ENCODE results near the gene RELL2. TPM values are rescaled to one million over a fixed set of nuclear protein-coding genes. Genes with fewer than 3 reads are reported as not detected.
"Not testable (repeated sequence)": the region's sequence is repeated elsewhere in the genome, so short reads cannot be mapped to it uniquely, and the experiment has no call there.

Gene RELL2
- total and polyA plus RNA-seq, 4 donors = 7.3 to 37.3 (median 27.5) TPM

DNA sequence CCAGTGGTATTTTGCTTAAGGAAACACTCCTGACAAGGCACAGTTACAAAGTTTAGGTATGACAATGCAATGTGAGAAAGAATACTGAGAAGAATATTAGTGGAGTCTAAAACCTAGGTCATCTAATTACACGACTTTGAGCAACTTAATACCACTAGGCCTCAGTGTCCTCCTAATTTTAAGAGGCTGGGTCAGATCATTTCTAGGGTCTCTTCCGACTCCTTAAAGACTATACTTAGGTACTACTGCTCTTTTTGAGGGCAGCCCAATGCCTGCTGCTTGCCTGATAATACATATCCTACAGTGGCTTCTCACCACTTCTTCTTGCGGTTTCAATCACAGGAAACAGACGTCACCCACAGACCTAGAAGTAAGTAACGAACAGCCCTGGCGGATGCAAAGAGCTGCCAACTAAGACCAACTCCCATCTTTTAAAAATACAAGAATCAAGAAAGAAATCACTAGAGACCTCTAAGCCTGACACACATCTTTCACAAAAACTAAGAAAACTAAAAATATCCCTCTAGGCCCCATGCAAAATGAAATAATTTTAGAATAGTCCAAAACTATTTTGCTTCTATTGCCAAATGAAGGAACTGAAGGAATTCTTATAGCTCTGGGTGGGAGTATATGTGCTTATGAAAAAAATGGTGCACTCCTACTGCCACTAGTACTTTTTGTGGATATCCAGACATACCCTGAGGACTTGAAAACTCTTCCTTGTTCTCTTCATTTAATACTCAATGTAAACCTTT lies 31.1 kb upstream of the RELL2 start:
- no peak overlapping the region for H3K27ac ChIP-seq (ENCODE audit: low read depth, low read length)
- H3K27me3 ChIP-seq (ENCODE audit: control insufficient read depth, insufficient read depth, low read length) = no peaks in the 10 kb centered on the region
- H3K36me3 ChIP-seq (ENCODE audit: control insufficient read depth, insufficient read depth, low read length) = no peaks in the 10 kb centered on the region
- no peak overlapping the region for H3K4me3 ChIP-seq (ENCODE audit: low read depth, low read length)
- peak in 1 of 6 donors; percentile 17 for DNase-seq (ENCODE audit: low read depth in 4 of 6, low spot score in 6 of 6)
- no peaks in the 10 kb centered on the region for H3K4me1 ChIP-seq (ENCODE audit: control insufficient read depth, insufficient read depth, low read length)
- H3K9me3 ChIP-seq (ENCODE audit: control insufficient read depth, insufficient read depth, low read length) = no peaks in the 10 kb centered on the region
- WGBS (ENCODE audit: insufficient coverage) = 93% methylated on average over 6 of the region's 6 CpGs

DNA sequence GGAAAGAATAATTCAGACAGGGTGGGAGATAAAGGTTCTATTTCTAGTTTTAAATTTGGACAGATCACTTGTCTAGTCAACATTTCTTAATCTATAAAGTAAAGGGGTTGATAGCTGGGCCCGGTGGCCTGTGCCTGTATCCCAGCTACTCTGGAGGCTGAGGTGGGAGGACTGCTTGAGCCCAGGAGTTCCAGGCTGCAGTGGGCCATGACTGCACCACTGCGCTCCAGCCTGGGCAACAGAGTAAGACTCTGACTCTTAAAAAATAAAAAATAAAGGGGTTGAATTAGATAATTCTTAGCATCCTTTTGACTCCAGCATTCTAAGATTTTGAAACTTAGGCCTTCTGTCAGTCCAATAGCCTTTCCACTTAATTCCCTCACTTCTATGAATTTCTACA lies 28.8 kb upstream of the RELL2 start:
- Histone ChIP-seq H3K27me3 (ENCODE audit: control insufficient read depth, insufficient read depth, low read length) (no peaks in the 10 kb centered on the region), H3K9me3 (ENCODE audit: control insufficient read depth, insufficient read depth, low read length) (no peaks in the 10 kb centered on the region), H3K27ac (ENCODE audit: low read depth, low read length) (no peak overlapping the region), H3K4me1 (ENCODE audit: control insufficient read depth, insufficient read depth, low read length) (no peaks in the 10 kb centered on the region), H3K4me3 (ENCODE audit: low read depth, low read length) (no peak overlapping the region), H3K36me3 (ENCODE audit: control insufficient read depth, insufficient read depth, low read length) (no peaks in the 10 kb centered on the region)
- no peak for DNase-seq (ENCODE audit: low read depth in 4 of 6, low spot score in 6 of 6)
- no CpG with 5 or more reads among the region's 2 CpGs for WGBS (ENCODE audit: insufficient coverage)

DNA sequence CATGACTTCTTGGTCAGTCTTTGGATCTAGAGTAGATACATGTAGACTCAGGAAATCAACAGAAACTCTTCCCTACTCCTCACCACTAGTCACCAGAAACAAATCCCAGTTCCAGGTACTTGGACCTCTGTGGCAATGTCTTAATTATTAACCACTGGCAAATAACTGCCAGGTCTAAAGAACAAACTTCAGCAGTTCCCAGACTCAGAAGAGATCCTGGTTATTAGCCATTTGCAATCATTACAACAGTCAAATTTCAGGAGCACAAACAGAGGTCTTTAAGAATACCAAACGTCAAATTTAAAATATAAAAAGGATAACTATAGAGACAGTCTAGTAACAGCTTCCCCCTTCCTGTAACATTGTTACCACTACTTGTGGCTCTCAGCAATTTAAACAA lies 28.2 kb upstream of the RELL2 start:
- no peaks in the 10 kb centered on the region for H3K27me3 ChIP-seq (ENCODE audit: control insufficient read depth, insufficient read depth, low read length)

DNA sequence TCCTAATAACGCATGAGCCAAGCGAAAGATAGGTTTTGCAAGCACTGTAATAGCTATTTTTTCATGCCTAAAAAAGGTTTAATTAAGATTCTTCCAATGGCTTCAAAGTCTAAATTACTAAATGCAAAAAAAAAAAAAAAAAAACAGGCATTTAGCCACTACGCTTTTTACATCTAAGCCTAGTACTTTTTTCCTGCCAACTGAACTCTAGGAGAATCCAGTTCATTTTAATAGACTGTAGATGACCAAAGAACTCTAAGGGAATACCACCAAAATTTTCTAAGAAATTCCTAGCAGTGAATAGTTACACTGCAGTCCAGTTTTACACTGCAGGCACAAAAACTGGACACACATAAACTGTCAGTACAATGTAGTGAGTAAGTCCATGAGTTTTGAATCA lies 27.8 kb upstream of the RELL2 start:
- Histone ChIP-seq H3K36me3 (ENCODE audit: control insufficient read depth, insufficient read depth, low read length) (no peaks in the 10 kb centered on the region), H3K9me3 (ENCODE audit: control insufficient read depth, insufficient read depth, low read length) (no peaks in the 10 kb centered on the region), H3K4me1 (ENCODE audit: control insufficient read depth, insufficient read depth, low read length) (no peaks in the 10 kb centered on the region), H3K4me3 (ENCODE audit: low read depth, low read length) (no peak overlapping the region), H3K27ac (ENCODE audit: low read depth, low read length) (no peak overlapping the region), H3K27me3 (ENCODE audit: control insufficient read depth, insufficient read depth, low read length) (no peaks in the 10 kb centered on the region)
- no peak for DNase-seq (ENCODE audit: low read depth in 4 of 6, low spot score in 6 of 6)
- WGBS (ENCODE audit: insufficient coverage) = no CpG with 5 or more reads among the region's 3 CpGs

More for the DNA sequence above, 28.2 kb upstream of the RELL2 start:
- no CpG with 5 or more reads among the region's 1 CpG for WGBS (ENCODE audit: insufficient coverage)
- no peak for DNase-seq (ENCODE audit: low read depth in 4 of 6, low spot score in 6 of 6)
- Histone ChIP-seq H3K4me3 (ENCODE audit: low read depth, low read length) (no peak overlapping the region), H3K9me3 (ENCODE audit: control insufficient read depth, insufficient read depth, low read length) (no peaks in the 10 kb centered on the region), H3K27ac (ENCODE audit: low read depth, low read length) (no peak overlapping the region), H3K4me1 (ENCODE audit: control insufficient read depth, insufficient read depth, low read length) (no peaks in the 10 kb centered on the region), H3K36me3 (ENCODE audit: control insufficient read depth, insufficient read depth, low read length) (no peaks in the 10 kb centered on the region)

DNA sequence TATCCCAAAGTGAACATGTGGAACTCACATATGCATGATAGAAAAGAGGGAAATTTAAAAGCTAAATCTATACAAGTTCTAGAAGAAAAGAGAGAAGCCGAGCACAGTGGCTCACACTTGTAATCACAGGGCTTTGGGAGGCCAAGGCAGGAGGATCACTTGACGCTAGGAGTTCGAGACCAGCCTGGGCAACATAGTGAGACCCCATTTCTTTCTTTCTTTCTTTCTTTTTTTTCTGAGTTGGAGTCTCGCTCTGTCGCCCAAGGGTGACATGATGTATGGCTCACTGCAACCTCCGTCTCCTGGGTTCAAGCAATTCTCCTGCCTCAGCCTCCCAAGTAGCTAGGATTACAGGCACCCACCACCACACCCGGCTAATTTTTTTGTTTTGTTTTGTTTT lies 26.9 kb upstream of the RELL2 start:
- DNase-seq (ENCODE audit: low read depth in 4 of 6, low spot score in 6 of 6); H3K27me3 ChIP-seq (ENCODE audit: control insufficient read depth, insufficient read depth, low read length); H3K36me3 ChIP-seq (ENCODE audit: control insufficient read depth, insufficient read depth, low read length); H3K27ac ChIP-seq (ENCODE audit: low read depth, low read length); H3K4me3 ChIP-seq (ENCODE audit: low read depth, low read length); H3K4me1 ChIP-seq (ENCODE audit: control insufficient read depth, insufficient read depth, low read length); H3K9me3 ChIP-seq (ENCODE audit: control insufficient read depth, insufficient read depth, low read length): not testable (repeated sequence)
- 96% methylated on average over 4 of the region's 7 CpGs for WGBS (ENCODE audit: insufficient coverage)

DNA sequence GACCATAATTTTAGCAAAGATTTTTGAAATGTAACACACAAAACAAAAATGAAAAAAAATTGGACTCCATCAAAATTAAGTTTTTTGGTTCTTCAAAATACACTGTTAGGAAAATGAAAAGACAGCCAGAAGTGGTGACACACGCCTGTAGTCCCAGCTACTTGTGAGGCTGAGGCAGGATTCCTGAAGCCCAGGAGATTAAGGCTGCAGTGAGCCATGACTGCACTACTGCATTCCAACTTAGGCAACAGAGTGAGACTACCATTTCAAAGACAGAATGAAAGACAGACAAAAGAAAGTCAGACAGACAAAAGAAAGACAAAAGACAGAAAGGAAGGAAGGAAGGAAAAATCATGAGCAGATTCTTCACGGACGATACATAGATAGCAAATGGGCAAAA lies 25.5 kb upstream of the RELL2 start:
- Histone ChIP-seq H3K4me3 (ENCODE audit: low read depth, low read length) (no peak overlapping the region), H3K36me3 (ENCODE audit: control insufficient read depth, insufficient read depth, low read length) (no peaks in the 10 kb centered on the region), H3K27ac (ENCODE audit: low read depth, low read length) (no peak overlapping the region), H3K4me1 (ENCODE audit: control insufficient read depth, insufficient read depth, low read length) (no peaks in the 10 kb centered on the region), H3K9me3 (ENCODE audit: control insufficient read depth, insufficient read depth, low read length) (no peaks in the 10 kb centered on the region), H3K27me3 (ENCODE audit: control insufficient read depth, insufficient read depth, low read length) (no peaks in the 10 kb centered on the region)
- WGBS (ENCODE audit: insufficient coverage) = 90% methylated on average over 3 of the region's 3 CpGs
- no peak for DNase-seq (ENCODE audit: low read depth in 4 of 6, low spot score in 6 of 6)

DNA sequence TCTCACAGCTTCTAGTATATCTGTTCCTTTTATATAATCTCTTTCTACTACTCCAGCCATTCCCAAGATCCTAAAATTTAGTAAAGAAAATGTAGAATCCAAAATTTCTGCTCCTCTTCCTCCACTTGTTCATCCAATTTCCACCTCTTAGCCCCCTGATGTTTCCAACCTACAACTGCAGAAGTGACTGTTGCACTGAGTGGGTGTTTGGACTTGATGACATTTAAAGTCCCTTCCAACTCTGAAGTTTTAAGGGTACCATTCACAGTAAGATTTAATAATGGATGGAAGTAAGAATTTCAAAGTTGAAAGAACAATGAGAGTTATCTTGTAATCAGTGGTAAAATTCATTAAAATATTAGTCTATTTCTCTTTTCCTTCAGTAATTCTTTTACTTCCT lies 23.5 kb upstream of the RELL2 start:
- no peak for DNase-seq (ENCODE audit: low read depth in 4 of 6, low spot score in 6 of 6)
- H3K9me3 ChIP-seq (ENCODE audit: control insufficient read depth, insufficient read depth, low read length) = no peaks in the 10 kb centered on the region
- H3K27me3 ChIP-seq (ENCODE audit: control insufficient read depth, insufficient read depth, low read length) = no peaks in the 10 kb centered on the region
- H3K4me1 ChIP-seq (ENCODE audit: control insufficient read depth, insufficient read depth, low read length) = peaks cover 5% of the 10 kb centered on the region
- H3K27ac ChIP-seq (ENCODE audit: low read depth, low read length) = no peak overlapping the region
- no peaks in the 10 kb centered on the region for H3K36me3 ChIP-seq (ENCODE audit: control insufficient read depth, insufficient read depth, low read length)
- H3K4me3 ChIP-seq (ENCODE audit: low read depth, low read length) = no peak overlapping the region

DNA sequence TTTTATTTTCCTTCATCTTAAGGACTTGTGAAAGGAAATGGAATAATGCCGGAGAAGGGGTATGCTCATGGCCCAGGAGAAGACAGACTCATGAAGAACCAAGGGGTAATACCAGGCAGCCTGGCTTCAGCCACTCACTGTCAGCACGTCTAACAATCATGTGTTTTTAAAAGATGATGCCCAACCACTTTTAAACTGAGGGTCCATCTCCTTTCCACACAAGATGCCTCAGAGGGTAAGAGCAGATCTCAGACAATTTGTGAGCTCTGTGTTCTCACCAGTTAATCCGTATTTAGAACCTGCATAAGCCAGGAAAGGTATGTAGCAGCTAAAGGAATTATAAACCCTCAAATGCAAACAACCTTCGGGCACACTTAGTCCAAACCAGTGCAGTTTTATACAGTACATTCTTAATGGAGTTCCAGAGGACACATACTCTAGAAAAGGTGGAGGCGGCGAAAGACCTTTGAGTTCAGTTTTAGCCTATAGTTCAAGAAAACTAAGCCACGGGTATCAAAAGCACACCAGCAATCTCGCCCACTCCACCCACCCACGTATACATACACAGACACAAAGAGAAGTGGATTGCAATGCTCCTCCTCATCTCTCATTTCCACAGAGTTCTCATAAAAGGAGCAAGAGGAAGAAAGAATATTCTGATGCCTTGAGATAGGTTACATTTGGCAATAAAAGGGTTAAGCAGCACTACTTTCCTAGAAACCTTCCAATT lies 20.6 kb upstream of the RELL2 start:
- DNase-seq (ENCODE audit: low read depth in 4 of 6, low spot score in 6 of 6) = no peak
- no peaks in the 10 kb centered on the region for H3K27me3 ChIP-seq (ENCODE audit: control insufficient read depth, insufficient read depth, low read length)
- H3K36me3 ChIP-seq (ENCODE audit: control insufficient read depth, insufficient read depth, low read length) = peaks cover 4% of the 10 kb centered on the region
- H3K27ac ChIP-seq (ENCODE audit: low read depth, low read length) = no peak overlapping the region
- H3K9me3 ChIP-seq (ENCODE audit: control insufficient read depth, insufficient read depth, low read length) = no peaks in the 10 kb centered on the region
- 91% methylated on average over 4 of the region's 9 CpGs for WGBS (ENCODE audit: insufficient coverage)
- H3K4me1 ChIP-seq (ENCODE audit: control insufficient read depth, insufficient read depth, low read length) = peaks cover 7% of the 10 kb centered on the region
- H3K4me3 ChIP-seq (ENCODE audit: low read depth, low read length) = no peak overlapping the region

DNA sequence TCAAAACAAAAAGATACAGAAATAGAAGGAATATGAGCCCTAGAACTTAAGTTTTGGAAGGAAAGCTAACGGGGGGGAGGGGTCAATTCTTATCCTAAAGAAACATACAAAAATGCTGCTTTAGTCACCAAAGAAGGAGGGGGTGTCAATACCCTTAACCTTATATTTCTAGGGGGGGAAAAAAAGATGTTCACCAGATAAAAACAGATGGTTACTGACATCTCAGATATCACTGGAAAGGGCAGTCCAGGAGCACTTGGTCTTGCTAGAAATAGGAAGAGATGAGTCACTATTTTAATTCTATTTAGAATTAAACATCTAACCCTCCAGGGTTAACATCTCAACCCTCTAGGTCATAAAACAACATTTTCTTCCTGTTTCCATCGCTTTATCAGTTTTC lies 19.7 kb upstream of the RELL2 start:
- no peak overlapping the region for H3K4me3 ChIP-seq (ENCODE audit: low read depth, low read length)
- no peak overlapping the region for H3K27ac ChIP-seq (ENCODE audit: low read depth, low read length)

DNA sequence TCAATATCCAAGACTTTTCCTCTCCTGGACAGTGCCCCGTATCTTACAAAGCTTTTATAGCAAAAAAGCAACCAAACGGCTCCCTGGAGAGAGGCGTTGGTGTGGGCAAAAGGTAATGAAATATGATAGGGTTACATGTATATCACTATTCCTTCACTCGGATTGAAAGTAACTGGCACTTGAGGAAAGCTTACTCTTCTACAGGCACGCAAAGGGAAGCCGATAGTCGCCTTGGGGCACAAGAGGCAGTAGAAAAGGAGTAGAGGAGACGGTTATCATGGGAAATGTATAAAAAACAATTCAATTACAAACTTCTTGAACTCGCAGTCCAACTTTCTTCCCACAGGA lies 19.1 kb upstream of the RELL2 start:
- no peaks in the 10 kb centered on the region for H3K9me3 ChIP-seq (ENCODE audit: control insufficient read depth, insufficient read depth, low read length)
- peak overlapping the region; percentile 16 for H3K27ac ChIP-seq (ENCODE audit: low read depth, low read length)
- no peaks in the 10 kb centered on the region for H3K27me3 ChIP-seq (ENCODE audit: control insufficient read depth, insufficient read depth, low read length)
- DNase-seq (ENCODE audit: low read depth in 4 of 6, low spot score in 6 of 6) = peak in 1 of 6 donors; percentile 2
- H3K4me3 ChIP-seq (ENCODE audit: low read depth, low read length) = peak overlapping the region; percentile 84
- peaks cover 7% of the 10 kb centered on the region for H3K4me1 ChIP-seq (ENCODE audit: control insufficient read depth, insufficient read depth, low read length)
- no CpG with 5 or more reads among the region's 9 CpGs for WGBS (ENCODE audit: insufficient coverage)
- H3K36me3 ChIP-seq (ENCODE audit: control insufficient read depth, insufficient read depth, low read length) = peaks cover 10% of the 10 kb centered on the region

More for the DNA sequence above, 19.7 kb upstream of the RELL2 start:
- no peak for DNase-seq (ENCODE audit: low read depth in 4 of 6, low spot score in 6 of 6)
- Histone ChIP-seq H3K9me3 (ENCODE audit: control insufficient read depth, insufficient read depth, low read length) (no peaks in the 10 kb centered on the region), H3K4me1 (ENCODE audit: control insufficient read depth, insufficient read depth, low read length) (peaks cover 7% of the 10 kb centered on the region), H3K36me3 (ENCODE audit: control insufficient read depth, insufficient read depth, low read length) (peaks cover 6% of the 10 kb centered on the region), H3K27me3 (ENCODE audit: control insufficient read depth, insufficient read depth, low read length) (no peaks in the 10 kb centered on the region)
- no CpG with 5 or more reads among the region's 2 CpGs for WGBS (ENCODE audit: insufficient coverage)

Data from spinal cord (tissue), 10 donors.